Tibial nerve (tissue), 4 donors: ENCODE results near the gene STXBP4.

Experiments
- EP300 ChIP-seq, 2 donors: sonication (generic); formaldehyde crosslinking; IDR thresholded peaks; one replicate each; pipeline ENCODE4 v1.6.1; 2017; ENCODE audit warnings: antibody characterized with exemption in 2 of 2, mild to moderate bottlenecking in 1 of 2
- POLR2A ChIP-seq, 2 donors: fragments of 450-650 bp; IDR thresholded peaks; one replicate each; pipeline ENCODE4 v1.6.1; 2017; ENCODE audit warnings: antibody characterized with exemption in 2 of 2, mild to moderate bottlenecking in 2 of 2, moderate library complexity in 2 of 2
- TF ChIP-seq, protein P1 (sequence below), 5 experiments: fragments of 200-600 bp in 3 of 5; fragments of 450-650 bp in 2 of 5; sonication (generic) in 3 of 5; IDR thresholded peaks; one replicate each; pipeline ENCODE4 v1.5.1; 2016 to 2019; ENCODE audit warnings: antibody characterized with exemption in 5 of 5, mild to moderate bottlenecking in 3 of 5, moderate library complexity in 2 of 5

GRCh38 chr17:55067697-55068439 lies 99.3 kb downstream of the STXBP4 start:
- TF ChIP-seq EP300 (IDR thresholded peaks at IDR 0.05) (no peak), POLR2A (IDR thresholded peaks at IDR 0.05) (no peak)
- TF ChIP-seq, protein P1, sequence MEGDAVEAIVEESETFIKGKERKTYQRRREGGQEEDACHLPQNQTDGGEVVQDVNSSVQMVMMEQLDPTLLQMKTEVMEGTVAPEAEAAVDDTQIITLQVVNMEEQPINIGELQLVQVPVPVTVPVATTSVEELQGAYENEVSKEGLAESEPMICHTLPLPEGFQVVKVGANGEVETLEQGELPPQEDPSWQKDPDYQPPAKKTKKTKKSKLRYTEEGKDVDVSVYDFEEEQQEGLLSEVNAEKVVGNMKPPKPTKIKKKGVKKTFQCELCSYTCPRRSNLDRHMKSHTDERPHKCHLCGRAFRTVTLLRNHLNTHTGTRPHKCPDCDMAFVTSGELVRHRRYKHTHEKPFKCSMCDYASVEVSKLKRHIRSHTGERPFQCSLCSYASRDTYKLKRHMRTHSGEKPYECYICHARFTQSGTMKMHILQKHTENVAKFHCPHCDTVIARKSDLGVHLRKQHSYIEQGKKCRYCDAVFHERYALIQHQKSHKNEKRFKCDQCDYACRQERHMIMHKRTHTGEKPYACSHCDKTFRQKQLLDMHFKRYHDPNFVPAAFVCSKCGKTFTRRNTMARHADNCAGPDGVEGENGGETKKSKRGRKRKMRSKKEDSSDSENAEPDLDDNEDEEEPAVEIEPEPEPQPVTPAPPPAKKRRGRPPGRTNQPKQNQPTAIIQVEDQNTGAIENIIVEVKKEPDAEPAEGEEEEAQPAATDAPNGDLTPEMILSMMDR (IDR thresholded peaks at IDR 0.05), result no peak
